C4-2B (cell line): ENCODE data around the gene GPR4.

Experiments
- H3K27ac ChIP-seq: fragments of 450-650 bp; 2 replicates; pipeline ENCODE4 v1.5.1; 2017
- ZFX ChIP-seq: fragments of 450-650 bp; IDR thresholded peaks from 2 replicates; pipeline ENCODE4 v1.6.1; 2017
- TF ChIP-seq, protein P1 (sequence below): fragments of 450-650 bp; conservative IDR thresholded peaks from 2 replicates; pipeline ENCODE4 v1.5.1; 2017; ENCODE audit warnings: mild to moderate bottlenecking

The GPR4 gene

DNA sequence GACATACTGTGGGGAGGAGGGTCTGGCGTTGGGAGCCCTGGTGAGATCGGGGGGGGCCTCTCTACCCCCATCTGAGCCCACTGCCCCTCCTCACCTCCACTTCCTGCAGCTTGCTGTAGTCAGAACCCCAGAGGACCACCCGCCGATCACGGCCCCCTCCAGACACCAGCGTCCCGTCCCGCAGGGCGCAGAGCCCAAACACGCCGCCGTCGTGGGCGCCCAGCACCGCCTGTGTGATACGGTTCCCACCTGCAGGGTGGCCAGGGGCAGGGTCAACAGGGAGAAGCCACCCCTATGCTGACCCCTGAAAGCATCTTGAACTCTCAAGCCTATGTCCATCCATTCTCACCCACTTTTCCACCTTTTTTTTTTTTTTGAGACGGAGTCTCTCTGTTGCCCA is 19.4 kb upstream of the GPR4 start:
- no peak overlapping the region for H3K27ac ChIP-seq
- TF ChIP-seq, protein P1, sequence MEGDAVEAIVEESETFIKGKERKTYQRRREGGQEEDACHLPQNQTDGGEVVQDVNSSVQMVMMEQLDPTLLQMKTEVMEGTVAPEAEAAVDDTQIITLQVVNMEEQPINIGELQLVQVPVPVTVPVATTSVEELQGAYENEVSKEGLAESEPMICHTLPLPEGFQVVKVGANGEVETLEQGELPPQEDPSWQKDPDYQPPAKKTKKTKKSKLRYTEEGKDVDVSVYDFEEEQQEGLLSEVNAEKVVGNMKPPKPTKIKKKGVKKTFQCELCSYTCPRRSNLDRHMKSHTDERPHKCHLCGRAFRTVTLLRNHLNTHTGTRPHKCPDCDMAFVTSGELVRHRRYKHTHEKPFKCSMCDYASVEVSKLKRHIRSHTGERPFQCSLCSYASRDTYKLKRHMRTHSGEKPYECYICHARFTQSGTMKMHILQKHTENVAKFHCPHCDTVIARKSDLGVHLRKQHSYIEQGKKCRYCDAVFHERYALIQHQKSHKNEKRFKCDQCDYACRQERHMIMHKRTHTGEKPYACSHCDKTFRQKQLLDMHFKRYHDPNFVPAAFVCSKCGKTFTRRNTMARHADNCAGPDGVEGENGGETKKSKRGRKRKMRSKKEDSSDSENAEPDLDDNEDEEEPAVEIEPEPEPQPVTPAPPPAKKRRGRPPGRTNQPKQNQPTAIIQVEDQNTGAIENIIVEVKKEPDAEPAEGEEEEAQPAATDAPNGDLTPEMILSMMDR = no peak
- no peak for TF ChIP-seq ZFX

- TF ChIP-seq, protein P1 = no peak
- no peak for TF ChIP-seq ZFX
- peak overlapping the region; percentile 56 for H3K27ac ChIP-seq
Observed at GRCh38 chr19:45616704-45617017, 14.6 kb upstream of the GPR4 start.

GRCh38 chr19:45615795-45616703 is 14.0 kb upstream of the GPR4 start:
- TF ChIP-seq, protein P1 = no peak
- no peak for TF ChIP-seq ZFX
- peak overlapping the region; percentile 56 for H3K27ac ChIP-seq

- peak overlapping the region; percentile 9; the same call in 1 of the 2 replicates for H3K27ac ChIP-seq
Observed at GRCh38 chr19:45615056-45615455, 13.0 kb upstream of the GPR4 start.

DNA sequence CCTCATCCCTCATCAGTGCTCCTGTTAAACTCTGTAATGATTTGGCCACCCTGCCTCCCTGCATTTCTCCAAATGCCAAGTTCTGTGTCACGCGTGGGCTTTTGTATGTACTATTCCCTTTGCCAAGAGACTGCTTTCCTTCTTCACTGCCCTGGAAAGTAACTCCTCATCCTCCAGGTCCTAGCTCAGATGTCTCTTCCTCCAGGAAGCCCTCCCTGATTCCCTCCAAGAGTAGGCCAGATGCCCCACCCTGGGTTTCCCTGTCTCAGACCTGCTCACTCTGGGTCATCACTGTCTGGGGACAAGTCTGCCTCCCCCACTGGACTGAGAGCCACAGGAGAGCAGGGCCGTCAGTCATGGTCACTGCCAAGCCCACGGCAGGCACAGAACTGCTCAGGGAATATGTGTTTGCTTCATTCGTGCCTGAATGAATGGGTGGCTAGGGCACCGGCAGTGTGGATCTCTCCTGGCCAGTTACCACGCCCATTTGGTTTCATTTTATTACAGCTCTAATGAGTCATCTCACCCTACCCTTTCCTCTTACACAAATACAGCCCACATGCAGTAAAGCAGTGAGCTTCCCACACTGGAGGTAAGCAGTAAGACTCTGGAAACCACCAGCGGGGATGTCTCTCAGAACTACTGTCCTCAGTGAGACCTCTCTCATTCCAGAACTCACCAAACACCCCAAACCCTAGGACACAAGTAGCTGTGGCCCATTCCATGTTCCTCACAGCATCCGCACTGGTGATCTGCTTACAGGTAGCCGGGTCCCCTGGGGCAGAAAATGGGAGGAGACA is 12.1 kb upstream of the GPR4 start:
- H3K27ac ChIP-seq = no peak overlapping the region; the same call in 1 of the 2 replicates
- no peak for TF ChIP-seq ZFX
- TF ChIP-seq, protein P1 = no peak

DNA sequence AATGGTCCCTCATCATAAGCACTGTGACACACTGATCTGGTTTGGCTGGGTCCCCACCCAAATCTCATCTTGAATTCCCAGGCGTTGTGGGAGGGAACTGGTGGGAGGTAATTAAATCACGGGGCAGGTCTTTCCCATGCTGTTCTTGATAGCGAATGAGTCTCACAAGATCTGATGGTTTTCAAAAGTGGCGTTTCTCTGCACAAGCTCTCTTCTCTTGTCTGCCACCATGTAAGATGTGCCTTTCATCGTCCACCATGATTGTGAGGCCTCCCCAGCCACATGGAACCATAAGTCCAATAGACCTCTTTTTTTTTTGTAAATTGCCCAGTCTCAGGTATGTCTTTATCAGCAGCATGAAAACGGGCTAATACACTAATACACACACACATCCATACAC is 6.9 kb upstream of the GPR4 start:
- TF ChIP-seq, protein P1 = no peak
- no peak for TF ChIP-seq ZFX
- H3K27ac ChIP-seq = no peak overlapping the region

- no peak for TF ChIP-seq ZFX
- TF ChIP-seq, protein P1 = peak; percentile 76
- no peak overlapping the region; the same call in 1 of the 2 replicates for H3K27ac ChIP-seq
Observed at GRCh38 chr19:45607071-45608029, 5.3 kb upstream of the GPR4 start.
